T-helper 1 cell treated with Interleukin-12 subunit alpha and Interleukin-12 subunit beta and Interleukin-4 antibody, amounts not matched to agents 30 ng/mL and 1 ng/mL, for 36 hours (primary cell): ENCODE measurements around the gene ZNF74. TPM values are rescaled to one million over a fixed set of nuclear protein-coding genes. Genes with fewer than 3 reads are reported as not detected.

Experiments used
- intact Hi-C: fragments of 100-400 bp; cut with micrococcal nuclease; formaldehyde crosslinking; loops from one replicate; pipeline ENCODE4 v1.15.1; 2024
- total RNA-seq: library from RNA; stranded (reverse); gene quantifications from 2 replicates; pipeline ENCODE4 v1.2.3, GENCODE V29; 2022

The ZNF74 gene
- total RNA-seq, 1 donor from 2014 or later, result 7.4 TPM

- intact Hi-C loops, result no loop called here
These were observed 37.0 kb downstream of the ZNF74 start for GRCh38 chr22:20430720-20431510.

DNA sequence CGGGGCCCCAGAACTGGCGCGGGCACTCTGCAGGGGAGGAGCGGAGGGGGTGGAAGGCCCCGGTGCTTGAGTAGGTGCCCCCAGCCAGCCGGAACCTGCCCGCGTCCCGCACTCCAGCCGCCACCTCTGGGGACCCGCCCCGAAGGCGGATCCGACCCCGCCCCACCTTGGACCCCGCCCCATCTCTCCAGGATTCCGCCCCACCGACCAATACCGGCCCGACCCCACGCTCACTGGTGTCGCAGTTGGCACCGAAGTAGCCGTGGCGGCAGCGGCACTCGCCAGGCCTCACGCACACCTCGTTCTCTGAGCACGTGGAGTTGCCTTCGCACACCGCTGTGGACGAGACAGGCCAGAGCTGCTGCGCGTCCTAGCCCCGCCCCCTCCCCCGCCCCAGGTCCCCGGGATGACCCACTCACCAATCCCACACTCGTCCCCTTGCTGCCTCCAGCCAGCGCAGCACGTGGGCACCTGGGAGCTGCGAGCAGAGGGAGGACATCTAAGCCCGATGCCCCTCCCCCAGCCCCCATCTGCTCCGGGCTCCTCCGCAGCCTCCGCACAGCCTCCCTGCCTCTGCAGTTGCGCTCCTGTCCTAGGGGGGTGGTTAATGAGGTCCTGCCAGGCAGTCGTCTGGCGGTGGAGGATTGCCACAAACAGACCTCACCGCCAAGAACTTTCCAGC lies 37.7 kb downstream of the ZNF74 start:
- intact Hi-C loops, result no loop called here

GRCh38 chr22:20432244-20432686 lies 38.3 kb downstream of the ZNF74 start:
- intact Hi-C loops, result no loop called here

- intact Hi-C loops, result no loop called here
These were observed 39.2 kb downstream of the ZNF74 start for GRCh38 chr22:20433191-20433590.

GRCh38 chr22:20433686-20434241 lies 39.8 kb downstream of the ZNF74 start:
- intact Hi-C loops, result no loop called here

GRCh38 chr22:20434264-20434751 lies 40.4 kb downstream of the ZNF74 start:
- intact Hi-C loops, result no loop called here

DNA sequence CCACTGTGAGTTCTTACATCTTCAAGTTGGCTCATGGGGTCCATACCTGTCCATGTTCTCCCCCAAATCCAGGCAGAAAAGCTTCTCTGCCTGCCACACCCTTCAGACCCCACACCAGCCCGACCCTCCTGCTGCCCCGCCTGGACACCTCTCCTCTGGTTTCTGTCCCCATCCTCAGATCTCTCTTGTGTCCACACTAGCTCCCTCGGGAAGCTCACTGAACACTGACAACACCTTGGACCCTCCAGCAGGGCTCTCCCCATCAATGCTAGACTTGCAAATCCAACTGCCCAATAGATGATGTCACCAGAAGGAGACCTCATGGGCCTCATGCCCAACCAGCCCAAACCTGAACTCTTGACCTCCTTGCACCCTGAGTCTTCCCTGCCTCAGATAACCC lies 40.8 kb downstream of the ZNF74 start:
- intact Hi-C loops, result no loop called here

DNA sequence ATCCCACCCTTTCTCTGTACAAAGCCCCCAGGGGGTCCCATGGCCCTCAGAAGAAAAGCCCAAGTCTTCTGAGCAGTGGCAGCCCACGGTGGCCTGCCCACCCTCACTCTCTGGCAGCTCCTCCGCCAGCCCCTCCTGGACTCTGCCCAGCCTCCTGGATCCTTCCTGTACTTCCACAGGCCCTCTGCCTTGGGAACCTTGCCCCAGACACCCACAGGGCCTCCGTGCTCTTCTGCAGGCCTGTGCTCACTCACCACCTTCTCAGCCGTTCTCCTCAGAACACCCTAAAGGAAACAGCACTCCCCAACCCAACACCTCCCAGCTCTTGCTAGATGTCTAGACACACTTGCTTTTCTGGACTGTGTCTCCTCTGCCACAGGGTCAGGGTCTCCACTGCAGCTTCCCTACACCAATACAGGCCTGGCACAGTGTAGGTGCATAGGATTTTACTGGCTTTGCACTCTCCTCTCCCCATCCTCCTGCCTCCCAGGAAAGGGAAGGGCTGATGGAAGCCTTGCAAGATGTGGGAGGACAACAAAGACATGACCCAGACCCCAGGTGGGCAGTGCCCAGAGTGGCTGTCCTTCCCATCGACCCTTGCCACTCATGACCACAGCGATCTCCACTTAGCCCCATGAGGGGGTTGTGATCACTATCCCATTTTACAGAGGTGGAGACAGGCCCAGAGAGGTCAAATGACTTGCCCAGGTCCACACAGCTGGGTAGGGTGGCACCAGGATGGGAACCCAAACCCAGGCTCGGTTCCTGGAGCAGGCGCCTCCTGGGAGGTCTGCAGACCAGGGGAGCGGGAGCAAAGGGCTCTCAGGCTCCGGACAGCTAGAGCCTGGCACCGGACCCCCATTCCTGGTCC lies 41.7 kb downstream of the ZNF74 start:
- intact Hi-C loops, result no loop called here

DNA sequence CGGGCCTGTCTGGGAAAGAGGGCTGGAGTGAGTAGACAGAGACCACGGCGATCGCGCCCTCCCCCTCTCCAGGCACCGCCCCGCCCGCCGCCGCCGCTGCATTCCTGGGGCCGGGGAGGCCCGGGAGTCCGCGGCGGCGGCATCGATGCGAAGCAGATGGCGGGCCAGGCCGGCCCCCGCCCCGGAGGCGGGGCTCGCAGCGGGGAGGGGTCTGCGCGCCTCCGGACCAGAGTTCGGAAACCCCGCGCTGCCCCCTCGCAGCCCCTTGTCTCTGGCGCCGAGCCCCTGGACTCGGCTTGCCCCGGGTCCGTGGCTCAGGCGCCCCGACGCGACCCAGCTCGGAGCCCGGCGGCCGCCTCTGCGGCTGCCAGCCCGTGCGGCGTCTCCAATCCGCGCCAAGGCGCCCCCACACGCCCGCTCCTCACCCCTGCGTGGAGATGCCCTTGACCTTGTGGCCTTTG lies 42.4 kb downstream of the ZNF74 start:
- intact Hi-C loops, result no loop called here

DNA sequence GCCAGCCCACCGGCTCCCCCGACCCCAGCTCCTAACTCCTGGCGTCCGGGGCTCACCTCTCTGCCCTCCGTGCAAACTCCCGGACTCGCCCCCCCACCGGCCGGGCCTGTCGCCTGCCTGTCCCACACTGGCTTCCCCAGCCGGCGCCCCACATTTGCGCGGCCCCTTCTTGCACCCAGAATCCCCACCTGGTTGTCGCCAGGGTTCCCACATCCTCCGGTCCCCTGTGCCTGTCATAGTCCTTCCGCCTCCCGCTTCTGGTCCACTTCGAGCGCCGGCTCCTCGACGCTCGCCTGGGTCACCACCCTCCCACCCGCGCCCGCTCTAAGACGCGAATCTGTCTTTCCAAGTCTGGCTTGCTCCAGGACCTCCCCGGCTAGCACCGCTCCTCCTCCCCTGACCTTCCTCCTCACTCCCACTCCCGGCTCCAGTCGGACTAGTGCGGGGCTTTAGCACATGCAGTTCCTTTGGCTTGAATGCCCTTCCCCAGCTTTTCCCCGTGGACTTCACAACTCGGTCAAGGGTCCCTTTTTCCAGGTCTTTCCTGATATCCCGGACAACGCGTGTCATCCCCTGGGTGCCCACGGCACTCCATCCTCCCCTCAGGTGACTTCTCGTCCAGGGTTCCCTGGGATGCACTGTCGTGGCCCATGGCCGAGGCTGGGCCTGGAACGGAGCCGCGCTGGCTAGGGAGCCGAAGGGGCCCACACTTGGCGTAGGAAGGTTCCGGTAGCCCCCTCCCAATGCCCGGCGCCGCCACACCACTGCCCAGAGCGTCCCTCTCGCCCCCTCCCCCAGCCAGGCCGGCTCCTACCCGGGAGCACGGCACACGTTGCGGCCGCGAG lies 43.0 kb downstream of the ZNF74 start:
- intact Hi-C loops, result loop anchor here (1.0 kb wide), 1 partner anchor 8 kb away; no protein-coding TSS in a partner anchor

GRCh38 chr22:20437613-20438426 lies 43.9 kb downstream of the ZNF74 start, which contains the start of gene SCARF2:
TSS of gene SCARF2 (minus strand) at chr22:20437825. CDS start at chr22:20437754, 71 bp downstream.
- intact Hi-C loops, result loop anchor here (1.0 kb wide), 1 partner anchor 9 kb away; no protein-coding TSS in a partner anchor

GRCh38 chr22:20438427-20438677 lies 44.4 kb downstream of the ZNF74 start:
- intact Hi-C loops, result no loop called here

DNA sequence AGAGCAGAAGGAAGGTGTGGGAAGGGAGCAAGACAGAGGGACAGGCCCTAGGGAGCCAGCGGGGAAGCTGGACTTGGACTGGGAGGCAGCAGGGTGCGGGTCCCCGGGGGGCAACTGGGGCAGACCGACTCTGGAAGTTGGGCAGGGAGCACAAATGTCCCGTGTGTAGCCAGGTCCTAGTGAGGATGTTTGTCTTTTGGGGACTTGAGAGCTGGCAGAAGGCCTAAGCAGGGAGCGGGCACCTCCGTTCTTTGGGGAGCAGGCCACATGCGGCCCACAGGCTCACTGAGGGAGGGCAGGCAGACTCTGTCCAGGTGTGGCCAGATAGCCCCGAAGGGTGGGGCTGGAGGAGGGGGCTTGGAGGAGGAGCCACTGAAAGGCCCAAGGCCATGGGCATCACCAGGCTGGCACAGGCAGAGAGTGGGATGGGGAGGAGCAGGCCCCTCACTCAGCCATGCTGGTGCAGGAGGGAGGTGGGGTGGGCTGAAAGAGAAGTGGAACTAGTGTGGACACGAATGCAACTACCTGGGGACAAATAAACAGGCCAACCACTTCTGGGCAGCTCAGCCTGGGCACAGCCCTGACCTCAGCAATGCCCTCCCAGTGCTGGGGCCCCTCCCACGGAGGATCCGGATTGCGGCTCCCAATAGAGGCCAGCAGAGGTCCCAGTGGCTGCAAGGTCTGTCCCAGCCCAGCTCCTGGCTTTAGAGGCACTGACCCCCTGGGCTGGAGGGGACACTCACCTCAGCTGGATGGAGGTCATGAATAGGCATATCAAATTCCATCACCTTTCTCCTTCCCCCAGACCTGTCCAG lies 44.9 kb downstream of the ZNF74 start:
- intact Hi-C loops, result no loop called here

DNA sequence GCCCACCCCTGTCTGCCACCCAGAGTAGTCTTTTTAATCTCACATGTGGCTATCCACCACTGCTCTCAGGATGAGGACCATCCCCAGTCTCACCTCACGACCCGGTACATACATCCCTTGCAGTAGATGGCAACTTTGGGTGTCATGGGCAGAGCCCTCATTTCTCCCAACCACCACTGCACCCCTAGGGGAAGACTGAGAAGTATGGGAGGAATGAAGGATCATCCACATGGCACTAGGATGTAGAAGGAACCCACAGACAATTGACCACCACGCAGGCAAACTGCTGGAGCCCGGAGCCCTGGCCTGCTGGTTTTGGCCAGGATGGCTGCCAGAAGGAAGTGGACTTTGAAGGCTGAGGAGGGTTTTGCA lies 45.6 kb downstream of the ZNF74 start:
- intact Hi-C loops, result no loop called here

- intact Hi-C loops, result no loop called here
These were observed 46.1 kb downstream of the ZNF74 start for GRCh38 chr22:20439928-20440575.

DNA sequence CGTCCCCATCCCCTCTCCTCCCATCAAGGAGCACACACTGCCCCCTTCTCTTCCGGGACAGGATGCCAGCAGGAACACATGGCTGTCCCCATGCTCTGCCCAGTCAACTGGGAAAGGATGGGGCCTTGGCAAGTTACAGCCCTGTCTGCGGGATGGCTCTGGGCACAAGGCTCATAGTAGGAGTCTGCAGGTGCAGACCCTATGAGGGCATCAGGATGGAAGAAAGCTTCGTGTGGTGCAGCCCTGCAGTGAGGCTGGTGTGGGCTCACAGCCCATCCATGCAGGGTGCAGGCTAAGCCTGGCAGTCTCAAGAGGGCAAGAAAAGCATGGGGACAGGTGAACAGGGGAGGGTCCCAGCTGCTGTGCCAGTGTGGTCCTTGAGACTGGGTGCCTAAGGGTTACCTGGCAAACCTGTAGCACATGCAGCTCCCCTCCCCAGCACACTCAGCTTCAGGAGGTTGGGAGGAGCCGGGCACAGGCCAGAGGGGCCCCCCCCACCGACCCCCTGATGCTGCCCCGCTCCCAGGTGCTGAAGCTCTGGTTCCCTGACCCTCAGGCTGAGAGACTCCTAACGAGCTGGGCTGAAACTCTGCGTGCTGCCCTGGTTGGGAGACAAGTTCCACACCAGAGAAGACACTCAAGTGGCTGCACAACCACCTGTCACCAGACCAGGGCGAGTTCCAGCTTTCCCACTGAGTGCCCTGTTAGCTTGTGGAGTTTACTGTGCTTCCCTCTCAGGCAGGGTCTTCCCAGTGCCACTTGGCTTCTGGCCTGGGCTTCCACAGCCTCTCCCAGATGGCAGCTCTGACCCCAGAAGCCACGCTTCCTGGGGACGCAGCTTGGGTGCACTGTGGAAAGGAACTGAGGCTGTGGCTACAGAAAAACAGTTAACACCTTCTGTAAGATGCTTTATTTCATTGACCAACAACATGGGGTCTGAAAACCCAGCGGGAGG lies 47.0 kb downstream of the ZNF74 start:
- intact Hi-C loops, result no loop called here
